GM18508 (cell line): Measurements from ENCODE around the gene SERPINA12.

Experiments used
- ATAC-seq: cut with Tn5 transposase; IDR thresholded peaks from one replicate; pipeline ENCODE4 v1.9.1; 2021; ENCODE audit warnings: moderate number of reproducible peaks; ENCODE audit not compliant: insufficient read depth, unreplicated experiment

SERPINA12 gene

GRCh38 chr14:94509356-94509755 is at the start of gene SERPINA12:
Gene SERPINA12 (minus strand): TSS chr14:94509469. CDS start chr14:94498397, 11,072 bp downstream.
- no peak for ATAC-seq

GRCh38 chr14:94558842-94559241 is 49.6 kb upstream of the SERPINA12 start:
- no peak for ATAC-seq

- ATAC-seq, result no peak
Observed at GRCh38 chr14:94557327-94557726, 48.1 kb upstream of the SERPINA12 start.

- ATAC-seq, result no peak
Observed at GRCh38 chr14:94555991-94556390, 46.7 kb upstream of the SERPINA12 start.

GRCh38 chr14:94550041-94550440 is 40.8 kb upstream of the SERPINA12 start:
- no peak for ATAC-seq

GRCh38 chr14:94548999-94549985 is 40.0 kb upstream of the SERPINA12 start:
- no peak for ATAC-seq

GRCh38 chr14:94548131-94548998 is 39.1 kb upstream of the SERPINA12 start:
- no peak for ATAC-seq

- ATAC-seq, result no peak
Observed at GRCh38 chr14:94547726-94548125, 38.5 kb upstream of the SERPINA12 start.

- ATAC-seq, result no peak
Observed at GRCh38 chr14:94547151-94547680, 37.9 kb upstream of the SERPINA12 start.

- ATAC-seq, result no peak
Observed at GRCh38 chr14:94545131-94545841, 36.0 kb upstream of the SERPINA12 start.

GRCh38 chr14:94544726-94545125 is 35.5 kb upstream of the SERPINA12 start:
- no peak for ATAC-seq

- no peak for ATAC-seq
Observed at GRCh38 chr14:94543449-94544124, 34.3 kb upstream of the SERPINA12 start.

- ATAC-seq, result no peak
Observed at GRCh38 chr14:94542811-94543440, 33.7 kb upstream of the SERPINA12 start.

- no peak for ATAC-seq
Observed at GRCh38 chr14:94542111-94542810, 33.0 kb upstream of the SERPINA12 start.

GRCh38 chr14:94541234-94541975 is 32.1 kb upstream of the SERPINA12 start:
- no peak for ATAC-seq

- ATAC-seq, result no peak
Observed at GRCh38 chr14:94540031-94540794, 30.9 kb upstream of the SERPINA12 start.

- ATAC-seq, result no peak
Observed at GRCh38 chr14:94539181-94539580, 29.9 kb upstream of the SERPINA12 start.
